GM19043 (cell line): Measurements from ENCODE around the gene SF3A2.
"Not testable (repeated sequence)": the region's sequence is repeated elsewhere in the genome, so short reads cannot be mapped to it uniquely, and the experiment has no call there.

Source experiments
- ATAC-seq: cut with Tn5 transposase; IDR thresholded peaks from one replicate; pipeline ENCODE4 v1.9.1; 2021; ENCODE audit warnings: low read depth; ENCODE audit not compliant: unreplicated experiment

The SF3A2 gene

GRCh38 chr19:2236314-2237050 is at the start of gene SF3A2, which contains the start of gene PLEKHJ1:
Gene SF3A2, plus strand, starts transcription at chr19:2236824. Its CDS starts 6,595 bp downstream, at chr19:2243419.
Gene PLEKHJ1, minus strand, starts transcription at chr19:2236329. Its CDS starts 81 bp downstream, at chr19:2236248.
- peak; percentile 59 for ATAC-seq

GRCh38 chr19:2187159-2187558 is 49.5 kb upstream of the SF3A2 start:
- no peak for ATAC-seq

- ATAC-seq = no peak
These were observed 47.8 kb upstream of the SF3A2 start for GRCh38 chr19:2188708-2189385.

GRCh38 chr19:2189880-2190279 is 46.7 kb upstream of the SF3A2 start:
- no peak for ATAC-seq

GRCh38 chr19:2190848-2191455 is 45.7 kb upstream of the SF3A2 start:
- no peak for ATAC-seq

- no peak for ATAC-seq
These were observed 44.9 kb upstream of the SF3A2 start for GRCh38 chr19:2191456-2192310.

- no peak for ATAC-seq
These were observed 43.8 kb upstream of the SF3A2 start for GRCh38 chr19:2192862-2193261.

- ATAC-seq = no peak
These were observed 42.8 kb upstream of the SF3A2 start for GRCh38 chr19:2193807-2194206.

GRCh38 chr19:2194513-2195078 is 42.0 kb upstream of the SF3A2 start:
- ATAC-seq = no peak

GRCh38 chr19:2195361-2195760 is 41.3 kb upstream of the SF3A2 start:
- ATAC-seq = no peak

GRCh38 chr19:2195914-2196313 is 40.7 kb upstream of the SF3A2 start:
- ATAC-seq = no peak

- ATAC-seq = no peak
These were observed 39.4 kb upstream of the SF3A2 start for GRCh38 chr19:2197270-2197669.

- no peak for ATAC-seq
These were observed 38.3 kb upstream of the SF3A2 start for GRCh38 chr19:2198317-2198716.

- no peak for ATAC-seq
These were observed 37.4 kb upstream of the SF3A2 start for GRCh38 chr19:2199215-2199614.

GRCh38 chr19:2199861-2200623 is 36.6 kb upstream of the SF3A2 start:
- ATAC-seq = no peak

GRCh38 chr19:2200624-2201294 is 35.9 kb upstream of the SF3A2 start:
- ATAC-seq = not testable (repeated sequence)

- ATAC-seq = no peak
These were observed 35.0 kb upstream of the SF3A2 start for GRCh38 chr19:2201473-2202148.

- ATAC-seq = no peak
These were observed 34.3 kb upstream of the SF3A2 start for GRCh38 chr19:2202366-2202765.

- ATAC-seq = no peak
These were observed 29.6 kb upstream of the SF3A2 start for GRCh38 chr19:2207008-2207407.
